ENCODE results near the gene JCHAIN. TPM values are rescaled to one million over a fixed set of nuclear protein-coding genes. Genes with fewer than 3 reads are reported as not detected.
"Not testable (repeated sequence)": the region's sequence is repeated elsewhere in the genome, so short reads cannot be mapped to it uniquely, and the experiment has no call there.

Gene JCHAIN
- polyA plus RNA-seq, 4 donors = 0.90 to 2,753 (median 108) TPM

GRCh38 chr4:70701271-70701670 lies 35.0 kb upstream of the JCHAIN start:
- Histone ChIP-seq H3K36me3 (ENCODE audit: control insufficient read depth in 3 of 3, insufficient read depth in 2 of 3, low read depth in 1 of 3, low read length in 3 of 3) (no peaks in the 10 kb centered on the region), H3K4me1 (ENCODE audit: control insufficient read depth in 3 of 3, insufficient read depth in 2 of 3, low read depth in 1 of 3, low read length in 2 of 3) (peaks cover 0 to 5% (median 0%) of the 10 kb centered on the region in 3 donors), H3K27me3 (ENCODE audit: control insufficient read depth in 3 of 3, insufficient read depth in 3 of 3, low read length in 3 of 3) (no peaks in the 10 kb centered on the region), H3K4me3 (ENCODE audit: low read depth in 1 of 3, low read length in 3 of 3) (no peak overlapping the region), H3K9me3 (ENCODE audit: control insufficient read depth in 2 of 2, insufficient read depth in 1 of 2, low read depth in 1 of 2, low read length in 1 of 2) (no peaks in the 10 kb centered on the region), H3K27ac (ENCODE audit: low read depth in 1 of 3, low read length in 2 of 3) (no peak overlapping the region)
- DNase-seq = no peak
- WGBS, 3 donors = 91 to 94% (median 92%) methylated on average over 1 of the region's 1 CpG
- FAIRE-seq = no peak

- Histone ChIP-seq H3K27ac (ENCODE audit: low read depth in 1 of 3, low read length in 2 of 3) (no peak overlapping the region), H3K27me3 (ENCODE audit: control insufficient read depth in 3 of 3, insufficient read depth in 3 of 3, low read length in 3 of 3) (no peaks in the 10 kb centered on the region), H3K4me1 (ENCODE audit: control insufficient read depth in 3 of 3, insufficient read depth in 2 of 3, low read depth in 1 of 3, low read length in 2 of 3) (peaks cover 0 to 5% (median 0%) of the 10 kb centered on the region in 3 donors), H3K4me3 (ENCODE audit: low read depth in 1 of 3, low read length in 3 of 3) (no peak overlapping the region), H3K36me3 (ENCODE audit: control insufficient read depth in 3 of 3, insufficient read depth in 2 of 3, low read depth in 1 of 3, low read length in 3 of 3) (no peaks in the 10 kb centered on the region), H3K9me3 (ENCODE audit: control insufficient read depth in 2 of 2, insufficient read depth in 1 of 2, low read depth in 1 of 2, low read length in 1 of 2) (no peaks in the 10 kb centered on the region)
- DNase-seq = no peak
- no peak for FAIRE-seq
- WGBS, 3 donors = 86 to 89% (median 88%) methylated on average over 5 of the region's 5 CpGs
These were observed 34.4 kb upstream of the JCHAIN start for GRCh38 chr4:70700712-70701111.

- FAIRE-seq = not testable (repeated sequence)
These were observed 32.1 kb upstream of the JCHAIN start for GRCh38 chr4:70698435-70698834.

GRCh38 chr4:70694633-70695032 lies 28.3 kb upstream of the JCHAIN start:
- 33 to 77% (median 41%) methylated on average over 7 of the region's 7 CpGs for WGBS, 3 donors
- not testable (repeated sequence) for FAIRE-seq; H3K36me3 ChIP-seq (ENCODE audit: control insufficient read depth in 3 of 3, insufficient read depth in 2 of 3, low read depth in 1 of 3, low read length in 3 of 3); H3K4me1 ChIP-seq (ENCODE audit: control insufficient read depth in 3 of 3, insufficient read depth in 2 of 3, low read depth in 1 of 3, low read length in 2 of 3); H3K27ac ChIP-seq (ENCODE audit: low read depth in 1 of 3, low read length in 2 of 3); H3K27me3 ChIP-seq (ENCODE audit: control insufficient read depth in 3 of 3, insufficient read depth in 3 of 3, low read length in 3 of 3); H3K4me3 ChIP-seq (ENCODE audit: low read depth in 1 of 3, low read length in 3 of 3); H3K9me3 ChIP-seq (ENCODE audit: control insufficient read depth in 2 of 2, insufficient read depth in 1 of 2, low read depth in 1 of 2, low read length in 1 of 2)
- peak; percentile 61 to 76 for DNase-seq

More at GRCh38 chr4:70698435-70698834, 32.1 kb upstream of the JCHAIN start:
- H3K4me3 ChIP-seq (ENCODE audit: low read depth in 1 of 3, low read length in 3 of 3); H3K36me3 ChIP-seq (ENCODE audit: control insufficient read depth in 3 of 3, insufficient read depth in 2 of 3, low read depth in 1 of 3, low read length in 3 of 3); H3K27ac ChIP-seq (ENCODE audit: low read depth in 1 of 3, low read length in 2 of 3); H3K9me3 ChIP-seq (ENCODE audit: control insufficient read depth in 2 of 2, insufficient read depth in 1 of 2, low read depth in 1 of 2, low read length in 1 of 2); H3K27me3 ChIP-seq (ENCODE audit: control insufficient read depth in 3 of 3, insufficient read depth in 3 of 3, low read length in 3 of 3); H3K4me1 ChIP-seq (ENCODE audit: control insufficient read depth in 3 of 3, insufficient read depth in 2 of 3, low read depth in 1 of 3, low read length in 2 of 3); DNase-seq: not testable (repeated sequence)
- WGBS, 3 donors = 50 to 76% (median 71%) methylated on average over 8 of the region's 8 CpGs

- 61 to 70% (median 67%) methylated on average over 1 of the region's 1 CpG for WGBS, 3 donors
- H3K27ac ChIP-seq (ENCODE audit: low read depth in 1 of 3, low read length in 2 of 3) = no peak overlapping the region
These were observed 25.4 kb upstream of the JCHAIN start for GRCh38 chr4:70691661-70692060.

DNA sequence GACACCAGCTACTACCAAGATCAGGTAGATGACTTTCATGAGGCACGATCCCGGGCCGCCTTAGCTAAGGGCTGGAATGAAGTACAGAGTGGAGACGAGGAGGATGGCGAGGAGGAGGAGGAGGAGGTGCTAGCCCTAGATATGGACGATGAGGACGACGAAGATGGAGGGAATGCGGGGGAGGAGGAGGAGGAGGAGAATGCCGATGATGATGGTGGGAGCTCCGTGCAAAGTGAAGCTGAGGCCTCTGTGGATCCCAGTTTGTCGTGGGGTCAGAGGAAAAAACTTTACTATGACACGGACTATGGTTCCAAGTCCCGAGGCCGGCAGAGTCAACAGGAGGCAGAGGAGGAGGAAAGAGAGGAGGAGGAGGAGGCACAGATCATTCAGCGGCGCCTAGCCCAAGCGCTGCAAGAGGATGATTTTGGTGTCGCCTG lies 22.5 kb upstream of the JCHAIN start:
- WGBS, 3 donors = 1% methylated on average over 19 of the region's 19 CpGs
- DNase-seq (peak in 1 of 2 donors; percentile 48), FAIRE-seq (no peak)

More at GRCh38 chr4:70691661-70692060, 25.4 kb upstream of the JCHAIN start:
- Histone ChIP-seq H3K36me3 (ENCODE audit: control insufficient read depth in 3 of 3, insufficient read depth in 2 of 3, low read depth in 1 of 3, low read length in 3 of 3) (peaks cover 0 to 6% (median 0%) of the 10 kb centered on the region in 3 donors), H3K4me1 (ENCODE audit: control insufficient read depth in 3 of 3, insufficient read depth in 2 of 3, low read depth in 1 of 3, low read length in 2 of 3) (peaks cover 0 to 11% (median 8%) of the 10 kb centered on the region in 3 donors), H3K4me3 (ENCODE audit: low read depth in 1 of 3, low read length in 3 of 3) (no peak overlapping the region), H3K9me3 (ENCODE audit: control insufficient read depth in 2 of 2, insufficient read depth in 1 of 2, low read depth in 1 of 2, low read length in 1 of 2) (peaks cover 0 to 2% of the 10 kb centered on the region in 2 donors), H3K27me3 (ENCODE audit: control insufficient read depth in 3 of 3, insufficient read depth in 3 of 3, low read length in 3 of 3) (no peaks in the 10 kb centered on the region)
- DNase-seq (no peak), FAIRE-seq (no peak)

DNA sequence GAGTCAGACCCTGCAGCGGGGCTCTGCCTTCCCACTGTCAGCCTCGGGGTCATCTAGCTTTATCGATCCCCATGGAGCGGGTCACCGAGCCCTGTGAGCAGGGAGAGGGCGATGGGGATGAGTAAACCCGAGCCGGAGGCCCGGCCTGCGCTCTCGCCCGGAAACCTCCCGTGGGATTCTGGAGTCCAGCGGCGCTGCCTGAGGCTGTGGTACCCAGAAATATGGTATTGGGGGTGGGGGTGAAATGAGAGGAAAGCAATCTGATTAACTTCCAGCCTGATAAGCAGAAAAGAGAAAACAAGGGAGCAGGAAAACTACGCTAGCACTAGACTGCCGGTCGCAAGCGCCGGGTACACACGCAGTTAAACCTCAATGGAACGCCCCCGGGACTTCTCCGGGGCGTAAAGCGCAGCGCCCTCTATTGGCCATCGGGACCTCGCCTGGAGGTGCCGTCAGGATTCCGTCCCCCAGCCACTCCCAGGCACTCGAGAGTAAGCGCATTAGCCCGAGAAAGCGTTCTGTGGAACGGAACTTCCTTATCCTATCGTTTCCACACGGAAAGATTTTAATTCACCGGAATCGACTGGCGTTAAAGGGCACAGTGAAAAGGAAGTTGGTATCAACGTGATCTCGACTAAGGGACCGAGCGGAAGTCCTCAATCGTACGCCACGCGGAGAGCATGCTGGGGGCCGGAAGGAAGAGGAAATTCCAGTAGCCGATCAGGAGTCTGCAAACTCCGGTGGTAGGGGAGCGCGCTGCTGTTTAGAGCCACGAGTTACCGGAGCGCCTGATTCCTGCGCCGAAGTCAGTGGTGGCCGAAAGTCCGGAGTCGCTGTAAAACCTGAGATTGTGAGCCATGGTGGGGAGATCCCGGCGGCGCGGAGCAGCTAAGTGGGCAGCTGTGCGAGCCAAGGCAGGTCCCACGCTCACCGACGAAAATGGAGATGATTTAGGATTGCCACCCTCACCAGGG lies 21.8 kb upstream of the JCHAIN start, which contains the start of gene UTP3:
UTP3 (plus strand) TSS at position 712 of the 974 bp plus-strand sequence; CDS start at position 858, 146 bp downstream.
- peak within 1 kb of the TSS; percentile 46 to 92 (median 89) for H3K4me3 ChIP-seq (ENCODE audit: low read depth in 1 of 3, low read length in 3 of 3)
- WGBS, 3 donors = 0% methylated on average over 70 of the region's 70 CpGs
- no peak for FAIRE-seq
- H3K4me1 ChIP-seq (ENCODE audit: control insufficient read depth in 3 of 3, insufficient read depth in 2 of 3, low read depth in 1 of 3, low read length in 2 of 3) = peaks cover 0 to 11% (median 8%) of the 10 kb centered on the region in 3 donors
- peak; percentile 99 for DNase-seq
- peaks cover 0 to 3% (median 0%) of the 10 kb centered on the region in 3 donors for H3K36me3 ChIP-seq (ENCODE audit: control insufficient read depth in 3 of 3, insufficient read depth in 2 of 3, low read depth in 1 of 3, low read length in 3 of 3)
- H3K27me3 ChIP-seq (ENCODE audit: control insufficient read depth in 3 of 3, insufficient read depth in 3 of 3, low read length in 3 of 3) = no peaks in the 10 kb centered on the region
- H3K9me3 ChIP-seq (ENCODE audit: control insufficient read depth in 2 of 2, insufficient read depth in 1 of 2, low read depth in 1 of 2, low read length in 1 of 2) = no peaks in the 10 kb centered on the region
- peak within 1 kb of the TSS; percentile 93 to 98 (median 97) for H3K27ac ChIP-seq (ENCODE audit: low read depth in 1 of 3, low read length in 2 of 3)

More for the DNA sequence above, 22.5 kb upstream of the JCHAIN start:
- H3K9me3 ChIP-seq (ENCODE audit: control insufficient read depth in 2 of 2, insufficient read depth in 1 of 2, low read depth in 1 of 2, low read length in 1 of 2) = no peaks in the 10 kb centered on the region
- peaks cover 0 to 5% (median 0%) of the 10 kb centered on the region in 3 donors for H3K36me3 ChIP-seq (ENCODE audit: control insufficient read depth in 3 of 3, insufficient read depth in 2 of 3, low read depth in 1 of 3, low read length in 3 of 3)
- H3K27me3 ChIP-seq (ENCODE audit: control insufficient read depth in 3 of 3, insufficient read depth in 3 of 3, low read length in 3 of 3) = no peaks in the 10 kb centered on the region
- peak overlapping the region; percentile 46 to 92 (median 89) for H3K4me3 ChIP-seq (ENCODE audit: low read depth in 1 of 3, low read length in 3 of 3)
- peak overlapping the region; percentile 93 to 98 (median 97) for H3K27ac ChIP-seq (ENCODE audit: low read depth in 1 of 3, low read length in 2 of 3)
- H3K4me1 ChIP-seq (ENCODE audit: control insufficient read depth in 3 of 3, insufficient read depth in 2 of 3, low read depth in 1 of 3, low read length in 2 of 3) = peaks cover 0 to 11% (median 8%) of the 10 kb centered on the region in 3 donors

GRCh38 chr4:70687392-70687791 lies 21.1 kb upstream of the JCHAIN start:
- FAIRE-seq (no peak), DNase-seq (no peak)
- Histone ChIP-seq H3K4me3 (ENCODE audit: low read depth in 1 of 3, low read length in 3 of 3) (peak overlapping the region; percentile 32 to 92 (median 89)), H3K27me3 (ENCODE audit: control insufficient read depth in 3 of 3, insufficient read depth in 3 of 3, low read length in 3 of 3) (no peaks in the 10 kb centered on the region), H3K27ac (ENCODE audit: low read depth in 1 of 3, low read length in 2 of 3) (peak overlapping the region; percentile 93 to 98 (median 97)), H3K9me3 (ENCODE audit: control insufficient read depth in 2 of 2, insufficient read depth in 1 of 2, low read depth in 1 of 2, low read length in 1 of 2) (no peaks in the 10 kb centered on the region), H3K4me1 (ENCODE audit: control insufficient read depth in 3 of 3, insufficient read depth in 2 of 3, low read depth in 1 of 3, low read length in 2 of 3) (peaks cover 0 to 11% (median 8%) of the 10 kb centered on the region in 3 donors), H3K36me3 (ENCODE audit: control insufficient read depth in 3 of 3, insufficient read depth in 2 of 3, low read depth in 1 of 3, low read length in 3 of 3) (peaks cover 0 to 3% (median 0%) of the 10 kb centered on the region in 3 donors)
- WGBS, 3 donors = 56 to 60% (median 58%) methylated on average over 13 of the region's 13 CpGs

All from small intestine (tissue), 7 donors.